OCI-LY7 (cell line): Measurements from ENCODE around the gene CHKA.

Experiments used
- EZH2phosphoT487 ChIP-seq: fragments of 200-600 bp; sonication (generic); IDR thresholded peaks from 2 replicates; pipeline ENCODE4 v1.6.1; 2018; ENCODE audit warnings: low read depth, borderline replicate concordance, mild to moderate bottlenecking, mixed run types, antibody characterized with exemption, low read length, moderate library complexity, mixed read lengths
- TF ChIP-seq, protein P1 (sequence below): fragments of 200-600 bp; sonication (generic); conservative IDR thresholded peaks from 2 replicates; pipeline ENCODE4 v1.5.1; 2014; ENCODE audit warnings: mild to moderate bottlenecking, antibody characterized with exemption, low read length, moderate library complexity, mixed read lengths

DNA sequence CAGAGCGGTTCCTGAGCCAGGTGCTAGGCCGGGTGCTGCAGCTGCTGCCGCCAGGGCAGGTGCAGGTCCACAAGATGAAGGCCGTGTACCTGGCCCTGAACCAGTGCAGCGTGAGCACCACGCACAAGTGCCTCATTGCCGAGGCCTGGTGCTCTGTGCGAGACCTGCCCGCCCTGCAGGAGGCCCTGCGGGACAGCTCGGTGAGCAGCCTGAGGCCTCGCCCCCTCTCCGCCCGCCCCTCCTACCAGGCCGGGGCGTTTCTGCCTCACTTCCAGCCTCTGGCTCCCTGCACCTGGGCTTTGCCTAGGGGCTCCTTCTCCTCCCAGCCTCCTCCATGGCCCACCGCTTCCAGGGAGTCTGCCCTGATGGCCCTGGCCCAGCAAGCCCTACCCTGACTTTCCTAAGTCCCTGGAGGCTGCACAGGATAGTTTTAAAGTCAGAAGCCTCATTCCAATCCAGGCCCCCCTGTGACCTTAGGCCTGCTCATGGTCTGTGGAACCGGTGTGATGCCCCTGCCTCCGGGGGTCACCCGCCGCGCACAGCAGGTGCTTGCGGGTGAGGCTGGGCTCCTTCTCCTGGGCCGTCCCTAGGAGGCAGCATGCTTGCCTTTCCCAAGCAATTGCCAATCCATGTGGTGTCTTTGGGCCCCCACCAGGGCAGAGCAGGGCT lies 76.9 kb downstream of the CHKA start:
- TF ChIP-seq, protein P1, sequence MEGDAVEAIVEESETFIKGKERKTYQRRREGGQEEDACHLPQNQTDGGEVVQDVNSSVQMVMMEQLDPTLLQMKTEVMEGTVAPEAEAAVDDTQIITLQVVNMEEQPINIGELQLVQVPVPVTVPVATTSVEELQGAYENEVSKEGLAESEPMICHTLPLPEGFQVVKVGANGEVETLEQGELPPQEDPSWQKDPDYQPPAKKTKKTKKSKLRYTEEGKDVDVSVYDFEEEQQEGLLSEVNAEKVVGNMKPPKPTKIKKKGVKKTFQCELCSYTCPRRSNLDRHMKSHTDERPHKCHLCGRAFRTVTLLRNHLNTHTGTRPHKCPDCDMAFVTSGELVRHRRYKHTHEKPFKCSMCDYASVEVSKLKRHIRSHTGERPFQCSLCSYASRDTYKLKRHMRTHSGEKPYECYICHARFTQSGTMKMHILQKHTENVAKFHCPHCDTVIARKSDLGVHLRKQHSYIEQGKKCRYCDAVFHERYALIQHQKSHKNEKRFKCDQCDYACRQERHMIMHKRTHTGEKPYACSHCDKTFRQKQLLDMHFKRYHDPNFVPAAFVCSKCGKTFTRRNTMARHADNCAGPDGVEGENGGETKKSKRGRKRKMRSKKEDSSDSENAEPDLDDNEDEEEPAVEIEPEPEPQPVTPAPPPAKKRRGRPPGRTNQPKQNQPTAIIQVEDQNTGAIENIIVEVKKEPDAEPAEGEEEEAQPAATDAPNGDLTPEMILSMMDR, result no peak
- TF ChIP-seq EZH2phosphoT487, result no peak
